LNCAP (cell line): ENCODE measurements around the gene RNF144A.

Source experiments
- TF ChIP-seq, protein P1 (sequence below): fragments of 450-650 bp; IDR thresholded peaks from 2 replicates; pipeline ENCODE4 v1.5.1; 2017; ENCODE audit warnings: mild to moderate bottlenecking

The RNF144A gene

DNA sequence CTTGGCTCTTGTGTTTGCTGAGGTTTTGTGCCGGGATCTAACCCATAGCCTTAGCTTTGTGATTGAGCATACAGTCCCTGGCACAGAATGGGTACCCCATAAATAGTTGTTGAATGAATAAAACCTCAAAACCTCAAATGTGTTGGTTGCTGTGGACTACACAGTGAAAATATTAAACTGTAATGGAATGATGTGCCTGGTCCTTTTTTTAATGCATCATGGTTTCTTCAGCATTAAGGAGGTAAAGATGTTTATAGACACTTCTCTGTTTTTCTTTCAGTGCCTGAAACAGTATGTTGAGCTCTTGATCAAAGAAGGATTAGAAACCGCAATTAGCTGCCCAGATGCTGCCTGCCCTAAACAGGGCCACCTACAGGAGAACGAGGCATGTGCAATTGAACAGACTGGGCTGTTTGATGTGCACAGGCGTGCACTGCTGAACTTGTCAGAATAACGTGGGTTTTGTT, 97.0 kb downstream of the RNF144A start:
- TF ChIP-seq, protein P1, sequence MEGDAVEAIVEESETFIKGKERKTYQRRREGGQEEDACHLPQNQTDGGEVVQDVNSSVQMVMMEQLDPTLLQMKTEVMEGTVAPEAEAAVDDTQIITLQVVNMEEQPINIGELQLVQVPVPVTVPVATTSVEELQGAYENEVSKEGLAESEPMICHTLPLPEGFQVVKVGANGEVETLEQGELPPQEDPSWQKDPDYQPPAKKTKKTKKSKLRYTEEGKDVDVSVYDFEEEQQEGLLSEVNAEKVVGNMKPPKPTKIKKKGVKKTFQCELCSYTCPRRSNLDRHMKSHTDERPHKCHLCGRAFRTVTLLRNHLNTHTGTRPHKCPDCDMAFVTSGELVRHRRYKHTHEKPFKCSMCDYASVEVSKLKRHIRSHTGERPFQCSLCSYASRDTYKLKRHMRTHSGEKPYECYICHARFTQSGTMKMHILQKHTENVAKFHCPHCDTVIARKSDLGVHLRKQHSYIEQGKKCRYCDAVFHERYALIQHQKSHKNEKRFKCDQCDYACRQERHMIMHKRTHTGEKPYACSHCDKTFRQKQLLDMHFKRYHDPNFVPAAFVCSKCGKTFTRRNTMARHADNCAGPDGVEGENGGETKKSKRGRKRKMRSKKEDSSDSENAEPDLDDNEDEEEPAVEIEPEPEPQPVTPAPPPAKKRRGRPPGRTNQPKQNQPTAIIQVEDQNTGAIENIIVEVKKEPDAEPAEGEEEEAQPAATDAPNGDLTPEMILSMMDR, result no peak; the same call in 1 of the 2 replicates

DNA sequence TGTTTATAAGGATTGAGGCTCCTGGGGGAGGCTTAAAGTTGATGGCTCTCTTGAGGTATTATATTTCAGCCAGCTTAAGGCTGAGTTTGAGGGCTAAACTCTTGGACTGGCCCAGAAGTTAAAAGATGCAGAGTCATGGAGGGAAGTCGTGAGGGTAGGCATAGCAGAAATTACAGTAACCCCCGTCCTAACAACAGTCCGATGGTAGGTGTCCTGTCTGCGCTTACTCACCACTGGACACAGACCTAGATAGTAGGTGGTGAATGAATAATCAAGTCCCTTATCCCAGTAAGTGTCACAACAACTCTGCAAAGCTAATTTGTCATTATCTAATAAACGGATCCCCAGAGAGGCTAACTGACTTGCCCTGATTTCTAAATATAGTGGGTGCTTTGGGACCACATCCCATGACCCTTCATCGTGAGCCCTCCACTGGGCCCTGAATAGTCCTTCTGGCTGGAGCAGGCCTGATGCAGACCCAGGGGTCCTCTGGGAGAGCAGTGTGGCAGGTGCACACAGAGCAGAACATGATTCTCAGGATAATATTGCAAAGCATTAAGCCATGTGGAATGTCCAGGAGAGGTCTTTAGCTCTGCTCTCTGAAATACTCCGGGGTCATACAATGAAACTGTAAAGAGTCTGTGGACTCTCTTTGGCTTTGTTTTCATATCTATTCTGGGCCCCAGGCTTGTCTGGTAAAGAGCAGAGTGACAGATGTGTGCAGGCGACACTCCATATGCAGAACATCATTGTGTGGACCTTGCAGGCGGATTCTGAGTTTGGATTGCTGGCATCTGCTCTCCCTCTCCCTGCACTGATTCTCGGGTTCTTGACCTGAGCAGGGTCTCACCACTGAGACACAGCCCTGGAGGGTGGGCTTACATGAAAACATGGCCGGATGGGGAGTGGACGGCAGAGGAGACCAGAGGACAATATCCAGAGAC, 98.1 kb downstream of the RNF144A start:
- TF ChIP-seq, protein P1, result no peak

DNA sequence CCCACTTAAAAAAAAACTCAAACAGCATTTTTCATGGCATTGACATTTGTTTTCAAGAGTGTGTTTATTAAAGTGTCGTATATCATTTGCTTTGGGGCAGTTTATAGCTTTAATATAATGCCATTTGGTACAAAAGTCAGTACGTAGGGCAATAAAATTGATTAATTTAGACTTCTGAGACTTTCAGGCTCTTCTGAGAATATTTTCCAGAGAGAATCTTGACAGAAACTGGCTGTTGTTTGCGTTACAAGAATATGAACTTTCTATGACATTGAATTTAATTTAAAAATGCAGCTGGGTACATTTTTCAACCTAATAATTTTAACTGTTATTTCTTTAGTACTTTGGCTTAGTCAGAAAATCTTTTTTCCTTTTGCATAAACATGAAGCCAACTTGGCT, 98.9 kb downstream of the RNF144A start:
- TF ChIP-seq, protein P1, result no peak

DNA sequence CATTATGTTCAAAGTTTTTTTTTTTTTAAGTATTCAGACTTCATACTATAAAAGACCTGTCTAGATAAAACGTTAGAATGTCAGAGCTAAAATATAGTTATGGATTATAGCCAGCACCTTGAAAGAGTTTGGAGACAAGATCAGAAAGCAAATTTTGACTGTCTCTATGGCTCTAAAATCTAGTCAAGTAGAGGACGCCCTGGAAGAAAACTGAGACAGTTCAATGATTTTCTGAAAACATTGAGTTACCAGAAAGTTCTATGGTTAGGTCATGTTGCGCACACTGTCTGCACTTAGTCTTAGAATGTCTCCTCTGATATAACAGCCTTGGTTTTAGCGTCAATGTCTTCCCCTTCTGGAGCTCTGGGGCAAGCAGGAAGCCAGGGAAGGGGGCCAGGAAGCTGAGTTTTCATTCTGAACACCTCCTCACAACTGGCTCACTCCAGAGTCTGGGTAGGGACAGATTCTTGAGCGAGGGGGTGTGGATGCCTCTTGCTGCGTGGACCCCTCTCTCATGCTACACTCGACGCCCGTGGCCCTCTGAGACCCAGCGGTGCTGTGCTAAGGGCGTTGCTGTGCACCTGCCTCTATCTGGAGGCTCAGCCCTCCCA, 99.5 kb downstream of the RNF144A start:
- TF ChIP-seq, protein P1, result no peak

DNA sequence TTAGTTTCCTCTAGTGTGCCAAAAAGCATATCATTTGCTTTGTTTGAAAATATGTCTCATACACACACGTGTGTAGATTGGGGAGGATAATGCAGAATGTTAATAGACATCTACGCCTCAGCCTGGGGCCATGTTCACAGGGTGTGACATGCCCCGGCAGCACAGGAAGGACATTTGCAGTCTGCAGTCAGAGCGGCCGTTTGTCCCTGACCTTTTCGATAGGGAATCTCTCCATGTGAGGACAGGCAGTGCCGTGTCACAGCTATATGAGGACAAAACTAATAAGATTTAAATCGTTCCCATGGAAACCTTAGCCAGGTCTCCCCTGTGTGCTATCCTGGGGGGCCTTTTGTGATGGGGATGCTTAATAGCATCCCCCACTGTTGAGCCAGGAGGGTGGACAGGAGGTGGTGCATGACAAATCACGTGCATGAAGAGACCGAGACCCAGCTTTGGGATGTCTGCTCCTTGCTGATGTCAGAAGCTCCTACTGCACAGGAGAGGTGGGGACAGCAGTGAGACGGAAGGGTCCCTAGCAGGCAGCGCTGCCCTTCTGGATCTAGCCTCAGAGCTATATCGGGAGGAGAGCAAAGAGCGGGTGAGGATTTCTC, 100.6 kb downstream of the RNF144A start:
- TF ChIP-seq, protein P1, result no peak

DNA sequence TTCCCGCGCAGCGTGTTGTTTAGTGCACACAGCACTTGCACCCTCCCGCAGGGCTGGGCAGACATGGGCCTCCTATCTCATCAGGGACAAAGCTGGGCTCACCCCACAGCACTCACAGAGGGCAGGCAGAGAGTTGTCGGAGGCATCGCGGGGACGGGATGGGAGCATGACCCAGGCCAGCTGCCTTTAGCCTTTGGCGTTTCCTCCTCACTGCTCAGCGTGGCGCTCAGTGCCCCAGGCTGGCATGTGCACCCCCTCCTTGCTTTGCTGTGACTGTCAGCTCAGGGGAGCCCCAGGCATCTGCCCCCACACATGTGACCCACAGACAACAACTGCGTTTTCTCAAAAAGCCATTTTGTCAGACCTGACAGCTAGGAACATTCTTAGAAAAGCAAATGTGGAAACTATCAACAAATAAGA, 101.1 kb downstream of the RNF144A start:
- TF ChIP-seq, protein P1, result no peak

DNA sequence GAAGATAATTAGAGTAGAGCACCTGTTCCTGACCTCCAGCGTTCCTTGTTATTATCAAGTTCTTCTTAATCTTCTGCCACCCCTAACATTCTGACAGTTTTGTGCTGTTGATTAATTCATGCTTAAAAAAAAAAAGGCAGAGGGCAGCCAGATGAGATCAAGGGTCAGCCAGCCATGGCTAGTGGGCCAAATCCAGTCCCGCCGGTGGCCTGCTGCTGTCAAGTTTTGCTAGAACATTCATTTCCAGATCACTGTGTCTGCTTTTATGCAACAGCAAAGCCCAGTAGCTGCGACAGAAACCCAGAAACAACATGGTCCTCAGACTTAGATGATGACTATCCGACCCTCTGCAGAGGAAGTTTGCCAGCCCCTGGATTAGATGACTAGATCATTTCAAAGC, 101.6 kb downstream of the RNF144A start:
- TF ChIP-seq, protein P1, result no peak
